Bronchial epithelial cell (primary cell): ENCODE data around the gene C9orf43. TPM values are rescaled to one million over a fixed set of nuclear protein-coding genes. Genes with fewer than 3 reads are reported as not detected.

Experiments
- DNase-seq: peaks from one replicate; pipeline ENCODE4 v3.0.0-alpha.2; 2010; ENCODE audit warnings: low read depth
- FAIRE-seq: peaks from 2 replicates; lab custom pipeline; 2011; peaks lifted over from hg19 to GRCh38; lab: Jason Lieb, UNC
- H3K27me3 ChIP-seq: 2 replicates; pipeline ENCODE4 v1.5.1; 2011; ENCODE audit warnings: low read length; ENCODE audit not compliant: control insufficient read depth, insufficient read depth
- H3K36me3 ChIP-seq: 2 replicates; pipeline ENCODE4 v1.5.1; 2011; ENCODE audit warnings: low read length; ENCODE audit not compliant: control insufficient read depth, insufficient read depth
- H3K4me3 ChIP-seq: 2 replicates; pipeline ENCODE4 v1.5.1; 2011; ENCODE audit warnings: mild to moderate bottlenecking, low read depth, low read length, control low read depth
- CTCF ChIP-seq: IDR thresholded peaks from 2 replicates; pipeline ENCODE4 v1.5.1; 2011; ENCODE audit warnings: mild to moderate bottlenecking, moderate library complexity, low read length, control low read depth, inconsistent platforms; ENCODE audit not compliant: insufficient read depth, severe bottlenecking
- total RNA-seq: library from RNA; depleted of rRNA; stranded (reverse); fragments of >200 nt; gene quantifications from 2 replicates; pipeline ENCODE4 v1.2.1, GENCODE V29; 2014

The C9orf43 gene
- total RNA-seq, 1 donor from 2014 or later = 0.53 TPM

GRCh38 chr9:113465599-113466140, 55.1 kb downstream of the C9orf43 start:
- no peaks in the 10 kb centered on the region for H3K36me3 ChIP-seq
- FAIRE-seq (no peak), DNase-seq (no peak)
- H3K4me3 ChIP-seq = no peak overlapping the region
- TF ChIP-seq CTCF = no peak
- peaks cover 12% of the 10 kb centered on the region for H3K27me3 ChIP-seq

- H3K27me3 ChIP-seq = peaks cover 12% of the 10 kb centered on the region
- DNase-seq (no peak), FAIRE-seq (no peak)
- H3K36me3 ChIP-seq = no peaks in the 10 kb centered on the region
- TF ChIP-seq CTCF = no peak
- no peak overlapping the region for H3K4me3 ChIP-seq
These were observed 56.6 kb downstream of the C9orf43 start for GRCh38 chr9:113467183-113467582.

GRCh38 chr9:113468716-113469448, 58.3 kb downstream of the C9orf43 start:
- Histone ChIP-seq H3K4me3 (no peak overlapping the region), H3K27me3 (peaks cover 3% of the 10 kb centered on the region), H3K36me3 (no peaks in the 10 kb centered on the region)
- DNase-seq (no peak), FAIRE-seq (no peak)
- TF ChIP-seq CTCF = no peak

GRCh38 chr9:113471143-113471542, 60.6 kb downstream of the C9orf43 start:
- Histone ChIP-seq H3K4me3 (no peak overlapping the region), H3K27me3 (no peaks in the 10 kb centered on the region), H3K36me3 (no peaks in the 10 kb centered on the region)
- FAIRE-seq = no peak
- DNase-seq = no peak
- no peak for TF ChIP-seq CTCF

- FAIRE-seq (no peak), DNase-seq (no peak)
- no peak for TF ChIP-seq CTCF
- no peaks in the 10 kb centered on the region for H3K36me3 ChIP-seq
- no peaks in the 10 kb centered on the region for H3K27me3 ChIP-seq
- no peak overlapping the region for H3K4me3 ChIP-seq
These were observed 61.0 kb downstream of the C9orf43 start for GRCh38 chr9:113471566-113471965.
